Kidney epithelial cell (primary cell): Measurements from ENCODE around the gene ELMO3. TPM values are rescaled to one million over a fixed set of nuclear protein-coding genes. Genes with fewer than 3 reads are reported as not detected.

Source experiments
- DNase-seq: peaks from one replicate; pipeline ENCODE4 v3.0.0-alpha.2; 2010; ENCODE audit warnings: low read depth
- H3K27me3 ChIP-seq: 2 replicates; pipeline ENCODE4 v1.6.0; 2011; ENCODE audit warnings: low read length; ENCODE audit not compliant: control insufficient read depth, insufficient read depth
- H3K36me3 ChIP-seq: 2 replicates; pipeline ENCODE4 v1.5.1; 2011; ENCODE audit warnings: low read length; ENCODE audit not compliant: control insufficient read depth, insufficient read depth
- H3K4me3 ChIP-seq: 2 replicates; pipeline ENCODE4 v1.5.1; 2011; ENCODE audit warnings: low read depth, mild to moderate bottlenecking, control low read depth, low read length
- CTCF ChIP-seq: IDR thresholded peaks from 2 replicates; pipeline ENCODE4 v1.5.1; 2011; ENCODE audit warnings: mild to moderate bottlenecking, moderate library complexity, low read length, control low read depth, inconsistent platforms; ENCODE audit not compliant: insufficient read depth, poor library complexity, severe bottlenecking
- total RNA-seq: library from RNA; depleted of rRNA; stranded (reverse); fragments of >200 nt; gene quantifications from 2 replicates; pipeline ENCODE4 v1.2.3, GENCODE V29; 2015

ELMO3 gene
- total RNA-seq, 1 donor from 2014 or later: 5.9 TPM

GRCh38 chr16:67173323-67173722 is 25.6 kb upstream of the ELMO3 start:
- Histone ChIP-seq H3K27me3 (no peaks in the 10 kb centered on the region), H3K4me3 (peak overlapping the region; percentile 31), H3K36me3 (no peaks in the 10 kb centered on the region)
- no peak for TF ChIP-seq CTCF
- no peak for DNase-seq

- Histone ChIP-seq H3K4me3 (peak overlapping the region; percentile 31), H3K36me3 (no peaks in the 10 kb centered on the region), H3K27me3 (no peaks in the 10 kb centered on the region)
- peak; percentile 41 for TF ChIP-seq CTCF
- no peak for DNase-seq
Measured at GRCh38 chr16:67173808-67174705, 24.9 kb upstream of the ELMO3 start.

GRCh38 chr16:67174706-67175231 is 24.2 kb upstream of the ELMO3 start:
- Histone ChIP-seq H3K4me3 (peak overlapping the region; percentile 8), H3K36me3 (no peaks in the 10 kb centered on the region), H3K27me3 (no peaks in the 10 kb centered on the region)
- no peak for TF ChIP-seq CTCF
- DNase-seq: no peak

- Histone ChIP-seq H3K36me3 (no peaks in the 10 kb centered on the region), H3K27me3 (no peaks in the 10 kb centered on the region), H3K4me3 (no peak overlapping the region)
- TF ChIP-seq CTCF: no peak
- DNase-seq: no peak
Measured at GRCh38 chr16:67176662-67177061, 22.3 kb upstream of the ELMO3 start.

- DNase-seq: no peak
- no peak for TF ChIP-seq CTCF
- Histone ChIP-seq H3K36me3 (no peaks in the 10 kb centered on the region), H3K27me3 (no peaks in the 10 kb centered on the region), H3K4me3 (peak overlapping the region; percentile 24)
Measured at GRCh38 chr16:67177743-67178699, 20.9 kb upstream of the ELMO3 start.
